GM23338 (cell line): Measurements from ENCODE around the gene CLDN22. TPM values are rescaled to one million over a fixed set of nuclear protein-coding genes. Genes with fewer than 3 reads are reported as not detected.

ENCODE experiments used
- ATAC-seq: fragments of 200-7000 bp; cut with Tn5 transposase; 3 replicates; pipeline ENCODE4 v1.9.1; 2020
- DNase-seq: peaks from one replicate; pipeline ENCODE4 v3.0.0-alpha.2; 2015; ENCODE audit warnings: low spot score
- H2AFZ ChIP-seq: fragments of 200-600 bp; sonication (generic); 2 replicates; pipeline ENCODE4 v1.8.0; 2016; ENCODE audit warnings: antibody characterized with exemption, mild to moderate bottlenecking, moderate library complexity
- H3F3A ChIP-seq: fragments of 200-600 bp; sonication (generic); replicated peaks from 2 replicates; pipeline ENCODE4 v1.8.0; 2017; ENCODE audit warnings: antibody characterized with exemption, mixed run types, low read depth
- H3K27ac ChIP-seq: fragments of 200-600 bp; sonication (generic); 2 replicates; pipeline ENCODE4 v1.6.1; 2016; ENCODE audit warnings: low read depth
- H3K27me3 ChIP-seq: fragments of 200-600 bp; sonication (generic); 2 replicates; pipeline ENCODE4 v1.8.0; 2016; ENCODE audit warnings: mild to moderate bottlenecking, mixed run types, moderate library complexity; ENCODE audit not compliant: insufficient read depth
- H3K36me3 ChIP-seq: fragments of 200-600 bp; sonication (generic); 2 replicates; pipeline ENCODE4 v1.8.0; 2016; ENCODE audit warnings: mild to moderate bottlenecking; ENCODE audit not compliant: insufficient read depth
- H3K4me1 ChIP-seq: fragments of 200-600 bp; sonication (generic); 2 replicates; pipeline ENCODE4 v1.8.0; 2016; ENCODE audit warnings: mild to moderate bottlenecking, moderate library complexity; ENCODE audit not compliant: insufficient read depth
- H3K4me2 ChIP-seq: fragments of 200-600 bp; sonication (generic); 2 replicates; pipeline ENCODE4 v1.7.1; 2017; ENCODE audit warnings: mixed run types
- H3K4me3 ChIP-seq: fragments of 200-600 bp; sonication (generic); 2 replicates; pipeline ENCODE4 v1.6.1; 2016; ENCODE audit warnings: mixed run types
- H3K79me2 ChIP-seq: fragments of 200-600 bp; sonication (generic); replicated peaks from 2 replicates; pipeline ENCODE4 v1.8.0; 2017; ENCODE audit warnings: mild to moderate bottlenecking; ENCODE audit not compliant: insufficient read depth
- H3K9me2 ChIP-seq: fragments of 200-600 bp; sonication (generic); 2 replicates; pipeline ENCODE4 v1.8.0; 2017; ENCODE audit not compliant: insufficient read depth
- H4K20me1 ChIP-seq: fragments of 200-600 bp; sonication (generic); replicated peaks from 2 replicates; pipeline ENCODE4 v1.8.0; 2017; ENCODE audit warnings: mild to moderate bottlenecking; ENCODE audit not compliant: insufficient read depth
- H3K27ac Mint-ChIP-seq: 2 replicates; pipeline ENCODE4 v1.8.0; 2020; ENCODE audit warnings: inconsistent platforms, mild to moderate bottlenecking, moderate library complexity, mixed read lengths
- H3K27me3 Mint-ChIP-seq: 3 replicates; pipeline ENCODE4 v1.8.0; 2022; ENCODE audit warnings: low read depth, mild to moderate bottlenecking, moderate library complexity, mixed read lengths, inconsistent platforms; ENCODE audit not compliant: insufficient read depth, poor library complexity
- H3K36me3 Mint-ChIP-seq: 3 replicates; pipeline ENCODE4 v1.8.0; 2021; ENCODE audit warnings: low read depth, mild to moderate bottlenecking, inconsistent platforms, moderate library complexity, mixed read lengths
- H3K4me1 Mint-ChIP-seq: 3 replicates; pipeline ENCODE4 v1.8.0; 2020; ENCODE audit warnings: mild to moderate bottlenecking, inconsistent platforms, mixed read lengths
- H3K4me3 Mint-ChIP-seq: 3 replicates; pipeline ENCODE4 v1.8.0; 2021; ENCODE audit warnings: moderate library complexity, mild to moderate bottlenecking, inconsistent platforms, mixed read lengths
- H3K9me3 Mint-ChIP-seq: 3 replicates; pipeline ENCODE4 v1.8.0; 2020; ENCODE audit warnings: moderate library complexity, mild to moderate bottlenecking, inconsistent platforms, mixed read lengths
- CREB1 ChIP-seq: fragments of 250-450 bp; sonication (Bioruptor Pico); IDR thresholded peaks from 2 replicates; pipeline ENCODE4 v1.5.0; 2020; ENCODE audit warnings: low read depth, mild to moderate bottlenecking, moderate library complexity
- EZH2 ChIP-seq: fragments of 200-600 bp; sonication (generic); IDR thresholded peaks from one replicate; pipeline ENCODE4 v1.8.0; 2017; ENCODE audit warnings: antibody characterized with exemption, mild to moderate bottlenecking, low read depth; ENCODE audit not compliant: unreplicated experiment
- EZH2phosphoT487 ChIP-seq: fragments of 200-600 bp; sonication (generic); IDR thresholded peaks from one replicate; pipeline ENCODE4 v1.8.1; 2018; ENCODE audit warnings: antibody characterized with exemption; ENCODE audit not compliant: unreplicated experiment
- JUNB ChIP-seq: IDR thresholded peaks from one replicate; pipeline ENCODE4 v1.6.1; 2016; ENCODE audit warnings: antibody characterized with exemption; ENCODE audit not compliant: unreplicated experiment
- NANOG ChIP-seq: IDR thresholded peaks from 2 replicates; pipeline ENCODE4 v1.6.1; 2016; ENCODE audit warnings: antibody characterized with exemption, borderline replicate concordance
- POLR2AphosphoS5 ChIP-seq: IDR thresholded peaks from 2 replicates; pipeline ENCODE4 v1.6.1; 2016; ENCODE audit warnings: antibody characterized with exemption, low read depth
- STAT1 ChIP-seq: IDR thresholded peaks from one replicate; pipeline ENCODE4 v1.6.1; 2016; ENCODE audit warnings: antibody characterized with exemption; ENCODE audit not compliant: unreplicated experiment
- ZNF114 ChIP-seq: fragments of 250-450 bp; sonication (Bioruptor Pico); IDR thresholded peaks from 2 replicates; pipeline ENCODE4 v1.5.0; 2020; ENCODE audit warnings: mild to moderate bottlenecking, moderate library complexity
- ZNF331 ChIP-seq: fragments of 250-450 bp; sonication (Bioruptor Pico); IDR thresholded peaks from 2 replicates; pipeline ENCODE4 v1.5.0; 2020; ENCODE audit warnings: low read depth, mild to moderate bottlenecking, moderate library complexity
- polyA plus RNA-seq: library from polyadenylated mRNA; unstranded; fragments of >200 nt; fragmentation: Nextera tagmentation; extraction: Ambion mirVana; gene quantifications from 2 replicates; pipeline ENCODE4 v1.2.1, GENCODE V29; 2016
- total RNA-seq: library from RNA; depleted of rRNA; stranded (reverse); fragments of >200 nt; shearing (Covaris generic); gene quantifications from 2 replicates; pipeline ENCODE4 v1.2.3, GENCODE V29; 2014
- TF ChIP-seq, protein P1 (sequence below): IDR thresholded peaks from 2 replicates; pipeline ENCODE4 v1.6.1; 2016; ENCODE audit warnings: antibody characterized with exemption
- TF ChIP-seq, protein P2 (sequence below), 2 experiments: fragments of 200-600 bp in 1 of 2; sonication (generic) in 1 of 2; conservative IDR thresholded peaks; 2 replicates each; pipeline versions ENCODE4 v1.5.1 to v1.6.1; 2016 to 2017; ENCODE audit warnings: antibody characterized with exemption in 2 of 2, low read depth in 2 of 2, mild to moderate bottlenecking in 2 of 2, moderate library complexity in 1 of 2
- TF ChIP-seq, protein P3 (sequence below): IDR thresholded peaks from one replicate; pipeline ENCODE4 v1.6.1; 2018; ENCODE audit warnings: antibody characterized with exemption; ENCODE audit not compliant: unreplicated experiment
- TF ChIP-seq, protein P4 (sequence below): fragments of 250-450 bp; sonication (Bioruptor Pico); IDR thresholded peaks from 2 replicates; pipeline ENCODE4 v1.5.0; 2020; ENCODE audit warnings: mild to moderate bottlenecking, moderate library complexity

Gene CLDN22
- total and polyA plus RNA-seq, 2 experiments from 2014 or later: not detected

DNA sequence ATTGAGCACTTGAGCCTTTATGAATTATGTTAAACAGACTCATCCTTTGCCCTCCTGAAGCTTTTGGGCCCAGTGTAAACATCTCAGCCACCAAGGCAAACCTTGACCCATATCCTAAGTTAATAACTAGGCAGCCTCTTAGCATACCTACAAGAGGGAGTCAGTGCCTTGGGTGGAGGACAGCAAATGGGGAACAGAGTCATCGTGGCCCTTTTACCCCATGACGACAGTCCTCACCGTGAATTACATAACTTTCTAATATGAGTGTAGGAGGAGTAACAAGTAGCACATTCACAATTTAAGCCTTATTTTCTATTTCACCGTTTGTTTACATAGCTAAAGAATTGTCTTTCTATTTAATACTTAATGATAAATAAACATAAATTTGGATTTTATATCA lies 16.8 kb downstream of the CLDN22 start:
- no peak for DNase-seq
- H2AFZ ChIP-seq: no peak overlapping the region
- H3K9me2 ChIP-seq: no peaks in the 10 kb centered on the region
- Mint-ChIP-seq H3K9me3 (no peaks in the 10 kb centered on the region), H3K36me3 (peaks cover 22% of the 10 kb centered on the region), H3K27me3 (peaks cover 2% of the 10 kb centered on the region), H3K27ac (no peak overlapping the region), H3K4me3 (no peak overlapping the region), H3K4me1 (no peaks in the 10 kb centered on the region)
- TF ChIP-seq STAT1 (no peak), EZH2phosphoT487 (no peak), POLR2AphosphoS5 (no peak), CREB1 (no peak), EZH2 (no peak), ZNF114 (CRISPR knock-in tag) (no peak), JUNB (no peak), ZNF331 (CRISPR knock-in tag) (no peak), NANOG (no peak)
- TF ChIP-seq, protein P1, sequence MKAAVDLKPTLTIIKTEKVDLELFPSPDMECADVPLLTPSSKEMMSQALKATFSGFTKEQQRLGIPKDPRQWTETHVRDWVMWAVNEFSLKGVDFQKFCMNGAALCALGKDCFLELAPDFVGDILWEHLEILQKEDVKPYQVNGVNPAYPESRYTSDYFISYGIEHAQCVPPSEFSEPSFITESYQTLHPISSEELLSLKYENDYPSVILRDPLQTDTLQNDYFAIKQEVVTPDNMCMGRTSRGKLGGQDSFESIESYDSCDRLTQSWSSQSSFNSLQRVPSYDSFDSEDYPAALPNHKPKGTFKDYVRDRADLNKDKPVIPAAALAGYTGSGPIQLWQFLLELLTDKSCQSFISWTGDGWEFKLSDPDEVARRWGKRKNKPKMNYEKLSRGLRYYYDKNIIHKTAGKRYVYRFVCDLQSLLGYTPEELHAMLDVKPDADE: no peak
- TF ChIP-seq, protein P2, sequence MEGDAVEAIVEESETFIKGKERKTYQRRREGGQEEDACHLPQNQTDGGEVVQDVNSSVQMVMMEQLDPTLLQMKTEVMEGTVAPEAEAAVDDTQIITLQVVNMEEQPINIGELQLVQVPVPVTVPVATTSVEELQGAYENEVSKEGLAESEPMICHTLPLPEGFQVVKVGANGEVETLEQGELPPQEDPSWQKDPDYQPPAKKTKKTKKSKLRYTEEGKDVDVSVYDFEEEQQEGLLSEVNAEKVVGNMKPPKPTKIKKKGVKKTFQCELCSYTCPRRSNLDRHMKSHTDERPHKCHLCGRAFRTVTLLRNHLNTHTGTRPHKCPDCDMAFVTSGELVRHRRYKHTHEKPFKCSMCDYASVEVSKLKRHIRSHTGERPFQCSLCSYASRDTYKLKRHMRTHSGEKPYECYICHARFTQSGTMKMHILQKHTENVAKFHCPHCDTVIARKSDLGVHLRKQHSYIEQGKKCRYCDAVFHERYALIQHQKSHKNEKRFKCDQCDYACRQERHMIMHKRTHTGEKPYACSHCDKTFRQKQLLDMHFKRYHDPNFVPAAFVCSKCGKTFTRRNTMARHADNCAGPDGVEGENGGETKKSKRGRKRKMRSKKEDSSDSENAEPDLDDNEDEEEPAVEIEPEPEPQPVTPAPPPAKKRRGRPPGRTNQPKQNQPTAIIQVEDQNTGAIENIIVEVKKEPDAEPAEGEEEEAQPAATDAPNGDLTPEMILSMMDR (conservative IDR thresholded peaks at IDR 0.05; ENCODE audit: low read depth in 2 of 2): no peak
- TF ChIP-seq, protein P3, sequence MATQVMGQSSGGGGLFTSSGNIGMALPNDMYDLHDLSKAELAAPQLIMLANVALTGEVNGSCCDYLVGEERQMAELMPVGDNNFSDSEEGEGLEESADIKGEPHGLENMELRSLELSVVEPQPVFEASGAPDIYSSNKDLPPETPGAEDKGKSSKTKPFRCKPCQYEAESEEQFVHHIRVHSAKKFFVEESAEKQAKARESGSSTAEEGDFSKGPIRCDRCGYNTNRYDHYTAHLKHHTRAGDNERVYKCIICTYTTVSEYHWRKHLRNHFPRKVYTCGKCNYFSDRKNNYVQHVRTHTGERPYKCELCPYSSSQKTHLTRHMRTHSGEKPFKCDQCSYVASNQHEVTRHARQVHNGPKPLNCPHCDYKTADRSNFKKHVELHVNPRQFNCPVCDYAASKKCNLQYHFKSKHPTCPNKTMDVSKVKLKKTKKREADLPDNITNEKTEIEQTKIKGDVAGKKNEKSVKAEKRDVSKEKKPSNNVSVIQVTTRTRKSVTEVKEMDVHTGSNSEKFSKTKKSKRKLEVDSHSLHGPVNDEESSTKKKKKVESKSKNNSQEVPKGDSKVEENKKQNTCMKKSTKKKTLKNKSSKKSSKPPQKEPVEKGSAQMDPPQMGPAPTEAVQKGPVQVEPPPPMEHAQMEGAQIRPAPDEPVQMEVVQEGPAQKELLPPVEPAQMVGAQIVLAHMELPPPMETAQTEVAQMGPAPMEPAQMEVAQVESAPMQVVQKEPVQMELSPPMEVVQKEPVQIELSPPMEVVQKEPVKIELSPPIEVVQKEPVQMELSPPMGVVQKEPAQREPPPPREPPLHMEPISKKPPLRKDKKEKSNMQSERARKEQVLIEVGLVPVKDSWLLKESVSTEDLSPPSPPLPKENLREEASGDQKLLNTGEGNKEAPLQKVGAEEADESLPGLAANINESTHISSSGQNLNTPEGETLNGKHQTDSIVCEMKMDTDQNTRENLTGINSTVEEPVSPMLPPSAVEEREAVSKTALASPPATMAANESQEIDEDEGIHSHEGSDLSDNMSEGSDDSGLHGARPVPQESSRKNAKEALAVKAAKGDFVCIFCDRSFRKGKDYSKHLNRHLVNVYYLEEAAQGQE: no peak
- TF ChIP-seq, protein P4, sequence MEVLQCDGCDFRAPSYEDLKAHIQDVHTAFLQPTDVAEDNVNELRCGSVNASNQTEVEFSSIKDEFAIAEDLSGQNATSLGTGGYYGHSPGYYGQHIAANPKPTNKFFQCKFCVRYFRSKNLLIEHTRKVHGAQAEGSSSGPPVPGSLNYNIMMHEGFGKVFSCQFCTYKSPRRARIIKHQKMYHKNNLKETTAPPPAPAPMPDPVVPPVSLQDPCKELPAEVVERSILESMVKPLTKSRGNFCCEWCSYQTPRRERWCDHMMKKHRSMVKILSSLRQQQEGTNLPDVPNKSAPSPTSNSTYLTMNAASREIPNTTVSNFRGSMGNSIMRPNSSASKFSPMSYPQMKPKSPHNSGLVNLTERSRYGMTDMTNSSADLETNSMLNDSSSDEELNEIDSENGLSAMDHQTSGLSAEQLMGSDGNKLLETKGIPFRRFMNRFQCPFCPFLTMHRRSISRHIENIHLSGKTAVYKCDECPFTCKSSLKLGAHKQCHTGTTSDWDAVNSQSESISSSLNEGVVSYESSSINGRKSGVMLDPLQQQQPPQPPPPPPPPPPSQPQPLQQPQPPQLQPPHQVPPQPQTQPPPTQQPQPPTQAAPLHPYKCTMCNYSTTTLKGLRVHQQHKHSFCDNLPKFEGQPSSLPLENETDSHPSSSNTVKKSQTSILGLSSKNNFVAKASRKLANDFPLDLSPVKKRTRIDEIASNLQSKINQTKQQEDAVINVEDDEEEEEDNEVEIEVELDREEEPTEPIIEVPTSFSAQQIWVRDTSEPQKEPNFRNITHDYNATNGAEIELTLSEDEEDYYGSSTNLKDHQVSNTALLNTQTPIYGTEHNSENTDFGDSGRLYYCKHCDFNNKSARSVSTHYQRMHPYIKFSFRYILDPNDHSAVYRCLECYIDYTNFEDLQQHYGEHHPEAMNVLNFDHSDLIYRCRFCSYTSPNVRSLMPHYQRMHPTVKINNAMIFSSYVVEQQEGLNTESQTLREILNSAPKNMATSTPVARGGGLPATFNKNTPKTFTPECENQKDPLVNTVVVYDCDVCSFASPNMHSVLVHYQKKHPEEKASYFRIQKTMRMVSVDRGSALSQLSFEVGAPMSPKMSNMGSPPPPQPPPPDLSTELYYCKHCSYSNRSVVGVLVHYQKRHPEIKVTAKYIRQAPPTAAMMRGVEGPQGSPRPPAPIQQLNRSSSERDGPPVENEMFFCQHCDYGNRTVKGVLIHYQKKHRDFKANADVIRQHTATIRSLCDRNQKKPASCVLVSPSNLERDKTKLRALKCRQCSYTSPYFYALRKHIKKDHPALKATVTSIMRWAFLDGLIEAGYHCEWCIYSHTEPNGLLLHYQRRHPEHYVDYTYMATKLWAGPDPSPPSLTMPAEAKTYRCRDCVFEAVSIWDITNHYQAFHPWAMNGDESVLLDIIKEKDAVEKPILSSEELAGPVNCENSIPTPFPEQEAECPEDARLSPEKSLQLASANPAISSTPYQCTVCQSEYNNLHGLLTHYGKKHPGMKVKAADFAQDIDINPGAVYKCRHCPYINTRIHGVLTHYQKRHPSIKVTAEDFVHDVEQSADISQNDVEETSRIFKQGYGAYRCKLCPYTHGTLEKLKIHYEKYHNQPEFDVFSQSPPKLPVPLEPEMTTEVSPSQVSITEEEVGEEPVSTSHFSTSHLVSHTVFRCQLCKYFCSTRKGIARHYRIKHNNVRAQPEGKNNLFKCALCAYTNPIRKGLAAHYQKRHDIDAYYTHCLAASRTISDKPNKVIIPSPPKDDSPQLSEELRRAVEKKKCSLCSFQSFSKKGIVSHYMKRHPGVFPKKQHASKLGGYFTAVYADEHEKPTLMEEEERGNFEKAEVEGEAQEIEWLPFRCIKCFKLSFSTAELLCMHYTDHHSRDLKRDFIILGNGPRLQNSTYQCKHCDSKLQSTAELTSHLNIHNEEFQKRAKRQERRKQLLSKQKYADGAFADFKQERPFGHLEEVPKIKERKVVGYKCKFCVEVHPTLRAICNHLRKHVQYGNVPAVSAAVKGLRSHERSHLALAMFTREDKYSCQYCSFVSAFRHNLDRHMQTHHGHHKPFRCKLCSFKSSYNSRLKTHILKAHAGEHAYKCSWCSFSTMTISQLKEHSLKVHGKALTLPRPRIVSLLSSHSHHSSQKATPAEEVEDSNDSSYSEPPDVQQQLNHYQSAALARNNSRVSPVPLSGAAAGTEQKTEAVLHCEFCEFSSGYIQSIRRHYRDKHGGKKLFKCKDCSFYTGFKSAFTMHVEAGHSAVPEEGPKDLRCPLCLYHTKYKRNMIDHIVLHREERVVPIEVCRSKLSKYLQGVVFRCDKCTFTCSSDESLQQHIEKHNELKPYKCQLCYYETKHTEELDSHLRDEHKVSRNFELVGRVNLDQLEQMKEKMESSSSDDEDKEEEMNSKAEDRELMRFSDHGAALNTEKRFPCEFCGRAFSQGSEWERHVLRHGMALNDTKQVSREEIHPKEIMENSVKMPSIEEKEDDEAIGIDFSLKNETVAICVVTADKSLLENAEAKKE (CRISPR knock-in tag): no peak
- H4K20me1 ChIP-seq: no peaks in the 10 kb centered on the region; the same call in 1 of the 2 replicates
- no peaks in the 10 kb centered on the region for H3K79me2 ChIP-seq
- H3K27ac ChIP-seq: no peak overlapping the region
- H3F3A ChIP-seq: no peaks in the 10 kb centered on the region
- no peak overlapping the region for H3K4me3 ChIP-seq
- no peaks in the 10 kb centered on the region for H3K27me3 ChIP-seq
- no peaks in the 10 kb centered on the region for H3K4me1 ChIP-seq
- H3K4me2 ChIP-seq: no peak overlapping the region
- peaks cover 6% of the 10 kb centered on the region; the same call in 1 of the 2 replicates for H3K36me3 ChIP-seq
- ATAC-seq: no peak
